ENCODE results near the gene KDR. TPM values are rescaled to one million over a fixed set of nuclear protein-coding genes. Genes with fewer than 3 reads are reported as not detected.
A peak's percentile ranks its signal among the peaks of the same experiment; 100 is the strongest.

KDR gene
- total RNA-seq, 4 donors from 2014 or later: 7.4 to 14.8 (median 10.6) TPM

- ATAC-seq: peak in 1 of 2 donors; percentile 43
- TF ChIP-seq CTCF (IDR thresholded peaks at IDR 0.05 in 4 of 5, conservative IDR thresholded peaks at IDR 0.05 in 1 of 5) (no peak), POLR2A (IDR thresholded peaks at IDR 0.05) (no peak)
- intact Hi-C loops (cut with DNase I; ENCODE audit: low total_unique reads) (no loop called here), in situ Hi-C loops (cut with MboI; ENCODE audit: low sequenced_read_pairs in 4 of 4) (no loop called here)
- Histone ChIP-seq H3K4me1 (peaks cover 8 to 24% of the 10 kb centered on the region in 2 donors), H3K27ac (peak overlapping the region in 3 of 4 donors; percentile 47 to 55 (median 54)), H3K4me3 (no peak overlapping the region), H3K36me3 (no peaks in the 10 kb centered on the region), H3K27me3 (no peaks in the 10 kb centered on the region), H3K9me3 (no peaks in the 10 kb centered on the region)
- no peak for DNase-seq
Observed at GRCh38 chr4:55089916-55090315, 35.5 kb downstream of the KDR start.

DNA sequence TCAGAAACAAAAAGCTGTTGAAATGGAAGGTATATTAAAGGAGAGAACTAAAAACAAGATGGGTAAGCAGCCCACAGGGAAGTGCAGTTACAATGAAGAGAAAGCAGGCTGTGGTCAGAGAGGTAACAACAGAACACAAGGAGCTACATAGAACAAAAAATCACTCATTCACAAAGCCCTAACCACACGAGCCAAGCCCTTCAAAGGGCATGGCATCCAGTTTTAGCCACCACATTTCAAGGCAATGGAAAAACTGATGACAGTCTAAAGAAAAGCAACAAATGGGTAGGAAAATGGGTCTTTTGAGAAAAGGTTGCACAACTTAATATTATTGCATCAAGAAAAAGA lies 37.5 kb downstream of the KDR start:
- ATAC-seq: no peak

DNA sequence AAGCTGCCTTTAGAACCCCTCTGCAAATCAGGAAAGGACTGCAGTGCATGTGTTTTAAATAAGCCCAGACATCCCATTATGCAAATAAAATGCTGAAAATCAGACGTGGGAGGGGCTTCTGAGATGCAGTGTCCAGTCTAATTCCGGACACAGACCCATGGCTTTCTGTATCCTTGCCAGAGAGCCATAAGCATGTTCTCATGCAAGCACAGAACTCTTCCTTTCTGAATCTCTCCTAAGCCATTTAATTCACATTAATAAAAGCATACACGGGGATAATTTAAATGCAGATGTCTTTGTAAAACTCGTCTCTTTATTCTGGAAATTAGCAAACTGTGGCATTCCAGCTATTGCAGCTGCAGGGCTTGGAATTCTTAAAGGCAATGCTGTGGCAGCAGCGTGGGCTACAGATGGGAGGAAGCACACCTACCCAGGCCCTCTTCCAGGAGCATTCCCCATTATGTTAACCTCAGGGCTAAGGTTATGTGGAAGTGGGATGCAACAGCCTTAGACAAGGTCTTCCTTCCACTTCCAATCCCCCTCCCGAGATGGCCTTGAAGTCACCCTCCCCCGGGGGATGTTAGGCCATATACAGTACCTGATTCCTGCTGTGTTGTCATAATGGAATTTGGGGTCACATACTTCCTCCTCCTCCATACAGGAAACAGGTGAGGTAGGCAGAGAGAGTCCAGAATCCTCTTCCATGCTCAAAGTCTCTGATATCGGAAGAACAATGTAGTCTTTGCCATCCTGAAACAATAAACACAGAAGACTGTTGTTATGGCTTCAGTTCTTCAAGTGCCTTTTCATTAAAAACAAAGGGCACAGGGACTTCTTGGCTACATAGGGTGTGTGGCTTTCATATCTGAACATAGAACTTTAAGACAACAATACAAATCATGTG lies 38.1 kb downstream of the KDR start:
- intact Hi-C loops (cut with DNase I; ENCODE audit: low total_unique reads) (no loop called here), in situ Hi-C loops (cut with MboI; ENCODE audit: low sequenced_read_pairs in 4 of 4) (no loop called here)
- H3K27ac ChIP-seq: peak overlapping the region in 1 of 4 donors; percentile 9

More for the DNA sequence above, 37.5 kb downstream of the KDR start:
- DNase-seq: no peak
- H3K4me3 ChIP-seq: no peak overlapping the region
- peak overlapping the region in 1 of 4 donors; percentile 9 for H3K27ac ChIP-seq
- in situ Hi-C loops (cut with MboI; ENCODE audit: low sequenced_read_pairs in 4 of 4): no loop called here
- no peaks in the 10 kb centered on the region for H3K27me3 ChIP-seq
- intact Hi-C loops (cut with DNase I; ENCODE audit: low total_unique reads): no loop called here
- TF ChIP-seq CTCF (IDR thresholded peaks at IDR 0.05 in 4 of 5, conservative IDR thresholded peaks at IDR 0.05 in 1 of 5): no peak
- no peak for TF ChIP-seq POLR2A (IDR thresholded peaks at IDR 0.05)
- H3K4me1 ChIP-seq: peaks cover 8 to 22% of the 10 kb centered on the region in 2 donors
- H3K9me3 ChIP-seq: no peaks in the 10 kb centered on the region
- H3K36me3 ChIP-seq: no peaks in the 10 kb centered on the region

DNA sequence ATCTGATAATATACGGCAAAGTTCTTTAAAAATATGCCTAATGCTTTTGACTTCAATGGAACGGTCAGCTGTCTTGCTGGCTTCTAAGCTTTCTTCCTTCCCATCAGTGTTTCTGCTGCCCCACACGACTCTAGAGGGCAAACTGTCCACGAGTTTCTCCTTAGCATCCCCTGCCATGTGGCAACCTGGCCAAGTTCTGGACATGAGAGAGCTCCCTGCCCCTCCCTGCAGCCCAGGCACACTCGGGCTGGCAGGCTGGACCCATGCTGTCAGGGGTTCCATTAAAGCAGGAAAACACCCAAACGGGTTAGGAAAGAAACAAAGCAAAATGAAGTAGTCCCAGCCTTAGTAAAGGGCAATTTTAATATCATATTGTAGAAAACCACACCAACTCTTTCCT lies 38.8 kb downstream of the KDR start:
- H3K4me1 ChIP-seq: peaks cover under 1 to 9% of the 10 kb centered on the region in 2 donors
- DNase-seq: no peak
- in situ Hi-C loops (cut with MboI; ENCODE audit: low sequenced_read_pairs in 4 of 4) (no loop called here), intact Hi-C loops (cut with DNase I; ENCODE audit: low total_unique reads) (no loop called here)
- H3K9me3 ChIP-seq: no peaks in the 10 kb centered on the region
- no peak for ATAC-seq
- H3K27me3 ChIP-seq: no peaks in the 10 kb centered on the region
- H3K36me3 ChIP-seq: no peaks in the 10 kb centered on the region
- no peak overlapping the region for H3K4me3 ChIP-seq
- no peak for TF ChIP-seq POLR2A (IDR thresholded peaks at IDR 0.05)
- no peak for TF ChIP-seq CTCF (IDR thresholded peaks at IDR 0.05 in 4 of 5, conservative IDR thresholded peaks at IDR 0.05 in 1 of 5)
- no peak overlapping the region for H3K27ac ChIP-seq

More for the DNA sequence above, 38.1 kb downstream of the KDR start:
- Histone ChIP-seq H3K9me3 (no peaks in the 10 kb centered on the region), H3K36me3 (no peaks in the 10 kb centered on the region), H3K4me3 (no peak overlapping the region), H3K27me3 (no peaks in the 10 kb centered on the region), H3K4me1 (peaks cover 8 to 16% of the 10 kb centered on the region in 2 donors)
- TF ChIP-seq CTCF (IDR thresholded peaks at IDR 0.05 in 4 of 5, conservative IDR thresholded peaks at IDR 0.05 in 1 of 5) (no peak), POLR2A (IDR thresholded peaks at IDR 0.05) (no peak)
- ATAC-seq (no peak), DNase-seq (no peak)

Measured in gastrocnemius medialis (tissue), 4 donors.